HG03159 (cell line): ENCODE results near the gene AQR.
"Not testable (repeated sequence)": the region's sequence is repeated elsewhere in the genome, so short reads cannot be mapped to it uniquely, and the experiment has no call there.

ENCODE experiments used
- ATAC-seq: cut with Tn5 transposase; IDR thresholded peaks from one replicate; pipeline ENCODE4 v1.9.1; 2021; ENCODE audit warnings: mild to moderate bottlenecking, moderate library complexity; ENCODE audit not compliant: unreplicated experiment

The AQR gene

GRCh38 chr15:34820110-34820509, 149.4 kb downstream of the AQR start:
- no peak for ATAC-seq

GRCh38 chr15:34818526-34818925, 151.0 kb downstream of the AQR start:
- no peak for ATAC-seq

DNA sequence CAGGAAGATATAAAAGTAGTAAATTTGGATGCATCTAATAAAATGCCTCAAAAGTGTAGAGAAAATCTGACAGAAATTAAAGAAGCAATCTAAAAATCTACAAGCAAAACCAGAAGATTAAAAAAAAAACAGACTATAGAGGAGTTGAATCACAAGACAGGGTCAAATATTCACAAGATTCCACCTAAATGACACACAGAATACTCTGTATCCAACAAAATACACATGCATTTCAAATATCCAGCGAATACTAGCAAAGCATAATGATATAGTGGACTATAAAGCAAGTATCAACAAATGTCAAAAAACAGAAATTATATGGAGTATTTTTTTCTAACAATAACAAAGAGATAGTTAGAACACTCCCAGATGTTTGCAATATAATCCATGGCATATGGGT, 153.7 kb downstream of the AQR start:
- ATAC-seq, result no peak

- ATAC-seq, result no peak
Observed at GRCh38 chr15:34813446-34814190, 155.9 kb downstream of the AQR start.

DNA sequence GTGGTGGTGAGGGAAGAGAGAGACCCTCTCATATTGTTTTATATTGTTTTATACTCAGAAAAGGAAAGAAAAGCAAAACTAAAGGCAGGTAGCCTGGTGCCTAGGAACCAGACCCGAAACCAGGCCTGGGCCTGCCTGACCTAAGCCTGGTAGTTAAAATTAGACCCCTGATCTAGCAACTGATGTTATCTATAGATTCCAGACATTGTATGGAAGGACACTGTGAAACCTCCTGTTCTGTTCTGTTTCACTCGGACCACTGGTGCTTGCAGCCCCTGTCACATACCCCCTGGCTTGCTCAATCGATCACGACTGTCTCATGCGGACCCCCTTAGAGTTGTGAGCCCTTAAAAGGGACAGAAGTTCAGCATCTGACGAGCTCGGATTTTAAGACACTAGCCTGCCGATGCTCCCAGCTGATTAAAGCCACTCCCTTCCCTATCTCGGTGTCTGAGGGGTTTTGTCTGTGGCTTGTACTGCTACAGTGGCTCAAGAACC, 156.6 kb downstream of the AQR start:
- ATAC-seq, result not testable (repeated sequence)

GRCh38 chr15:34812369-34812768, 157.2 kb downstream of the AQR start:
- no peak for ATAC-seq

GRCh38 chr15:34810443-34811129, 159.0 kb downstream of the AQR start:
- no peak for ATAC-seq

GRCh38 chr15:34809186-34809585, 160.4 kb downstream of the AQR start:
- no peak for ATAC-seq

- ATAC-seq, result no peak
Observed at GRCh38 chr15:34808016-34808415, 161.5 kb downstream of the AQR start.

- ATAC-seq, result not testable (repeated sequence)
Observed at GRCh38 chr15:34807241-34807640, 162.3 kb downstream of the AQR start.

DNA sequence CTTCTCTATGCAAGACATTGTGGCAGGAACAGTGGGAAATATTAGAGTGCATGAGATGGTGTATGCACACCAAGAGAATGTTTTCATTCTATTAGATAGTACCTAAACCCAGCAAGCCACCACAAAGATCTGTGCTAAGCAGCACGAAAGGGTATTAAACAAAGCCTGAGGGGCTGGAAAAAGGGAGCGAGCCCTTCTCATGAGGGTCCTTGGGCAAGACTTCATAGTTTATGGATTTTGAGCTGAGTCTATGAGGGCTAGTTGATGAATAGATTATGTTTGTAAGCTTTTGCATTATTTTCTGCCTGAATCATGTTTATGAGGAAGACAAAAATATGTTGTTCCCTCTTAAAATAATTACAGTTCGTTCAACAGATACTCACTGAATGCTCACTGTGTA, 164.8 kb downstream of the AQR start:
- ATAC-seq, result no peak

GRCh38 chr15:34804113-34804512, 165.4 kb downstream of the AQR start:
- ATAC-seq, result no peak

DNA sequence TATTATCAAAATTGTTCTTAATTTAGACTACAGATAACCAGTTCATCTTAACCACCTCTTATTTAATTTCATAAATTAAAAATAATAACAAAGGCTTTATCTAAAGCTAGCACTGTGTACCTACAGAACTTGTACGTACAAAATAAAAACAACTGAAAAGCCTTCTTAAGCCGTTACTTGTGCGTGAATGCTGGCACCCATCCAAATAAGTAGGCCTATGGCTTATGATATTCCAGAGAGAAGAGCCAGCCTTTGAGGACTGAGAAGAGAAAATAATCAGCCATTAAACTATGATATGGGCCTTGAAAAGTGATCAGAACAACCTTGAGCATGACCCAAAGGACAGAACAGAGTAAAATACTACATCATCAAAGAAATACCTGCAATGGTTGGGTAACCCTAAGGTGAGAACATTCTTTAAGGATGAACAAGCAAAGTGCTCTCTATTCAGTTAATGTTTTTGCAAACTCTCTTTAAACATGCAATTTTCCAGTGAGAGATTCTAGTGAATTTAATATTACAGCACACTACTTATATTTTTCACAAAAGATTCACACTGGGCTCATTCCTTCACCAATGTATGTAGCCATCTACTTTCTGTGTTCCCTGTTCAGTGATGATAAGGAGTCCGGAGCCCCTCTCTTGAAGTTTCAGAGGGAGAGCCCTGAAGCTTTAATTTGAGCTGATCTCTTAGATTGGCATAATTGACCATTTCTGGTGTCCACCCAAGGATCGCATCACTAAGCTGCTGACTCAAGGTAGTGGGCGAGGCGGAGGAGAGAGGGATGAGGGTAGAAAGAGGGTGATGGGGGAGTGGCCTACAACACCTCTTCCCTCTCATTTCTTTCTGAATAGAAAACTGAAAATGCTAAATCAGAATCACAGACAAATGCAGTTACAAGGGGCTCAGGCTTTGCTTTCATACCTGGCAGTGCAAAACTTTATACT, 166.5 kb downstream of the AQR start:
- no peak for ATAC-seq

DNA sequence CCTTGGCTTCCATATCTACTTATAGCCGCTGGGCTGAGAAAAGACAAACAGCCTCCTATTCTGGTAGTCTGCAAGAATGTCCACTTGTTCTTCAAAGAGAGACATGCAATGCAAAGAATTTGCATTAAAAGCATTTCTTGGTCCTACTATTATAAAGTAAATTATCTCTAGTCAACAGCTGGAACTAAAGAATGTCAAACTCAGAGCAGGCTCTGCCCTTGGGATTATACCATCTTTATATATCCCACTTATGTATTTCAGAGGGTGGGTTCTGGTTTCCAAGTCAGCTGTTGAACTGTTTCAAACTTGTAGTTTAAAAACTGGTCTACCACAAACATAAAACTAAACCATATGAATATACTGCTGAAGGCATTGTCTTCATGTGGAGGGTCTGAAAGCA, 167.2 kb downstream of the AQR start:
- ATAC-seq, result no peak
